ENCODE data around the gene DNAJC15. TPM values are rescaled to one million over a fixed set of nuclear protein-coding genes. Genes with fewer than 3 reads are reported as not detected.

DNAJC15 gene
- polyA plus RNA-seq, 1 donor (not counting 4 experiments of a cell fraction or from before 2014, with no cell fraction given) = 38.5 TPM

DNA sequence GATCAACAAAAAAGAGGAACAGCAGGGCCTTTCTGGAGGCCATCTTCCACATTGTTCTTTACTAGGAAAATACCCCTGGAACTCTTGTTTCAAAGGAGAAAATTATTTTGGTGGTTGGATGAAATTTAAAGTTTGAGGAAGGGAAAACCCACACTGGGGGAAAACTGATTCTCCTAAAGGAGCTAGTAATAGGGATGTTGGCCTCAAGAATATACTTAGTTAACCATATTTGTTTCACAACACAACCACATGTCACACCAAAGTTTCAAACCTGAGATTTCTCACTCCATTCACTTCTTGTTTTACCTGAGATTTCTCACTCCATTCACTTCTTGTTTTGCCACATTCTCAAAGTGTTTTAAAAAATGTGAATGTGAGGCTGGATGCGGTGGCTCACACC is 28.5 kb upstream of the DNAJC15 start:
- Histone ChIP-seq H3K79me2 (ENCODE audit: control insufficient read depth, insufficient read depth, low read length) (peaks cover 5% of the 10 kb centered on the region), H3K4me2 (ENCODE audit: control insufficient read depth, extremely low read depth, insufficient read depth, low read depth, low read length) (no peak overlapping the region), H3K9ac (ENCODE audit: control insufficient read depth, extremely low read depth, insufficient read depth, low read length) (no peak overlapping the region), H3K4me1 (ENCODE audit: control insufficient read depth, extremely low read depth, insufficient read depth, low read length) (peaks cover 41% of the 10 kb centered on the region), H2AFZ (ENCODE audit: control insufficient read depth, low read length) (no peak overlapping the region), H3K4me3 (ENCODE audit: control insufficient read depth in 2 of 3, extremely low read depth in 1 of 3, insufficient read depth in 2 of 3, low read depth in 1 of 3, low read length in 3 of 3) (no peak overlapping the region), H3K36me3 (ENCODE audit: control insufficient read depth in 2 of 2, extremely low read depth in 1 of 2, insufficient read depth in 2 of 2, low read length in 2 of 2) (no peaks in the 10 kb centered on the region), H3K9me1 (ENCODE audit: control insufficient read depth, extremely low read depth, insufficient read depth, low read length) (no peaks in the 10 kb centered on the region), H3K27me3 (ENCODE audit: control insufficient read depth, extremely low read depth, insufficient read depth, low read length) (no peaks in the 10 kb centered on the region), H3K9me3 (ENCODE audit: control insufficient read depth, low read depth, low read length) (no peaks in the 10 kb centered on the region), H3K27ac (ENCODE audit: control insufficient read depth, insufficient read depth, low read length) (no peak overlapping the region), H4K20me1 (ENCODE audit: control insufficient read depth, extremely low read depth, insufficient read depth, low read length) (no peaks in the 10 kb centered on the region)
- dilution Hi-C loops (cut with MboI; ENCODE audit: extremely low pct_ligation_motif_present, low sequenced_read_pairs) = no loop called here
- DNase-seq (ENCODE audit: low read depth, low spot score) (no peak), FAIRE-seq (no peak)
- TF ChIP-seq EZH2 (IDR thresholded peaks at IDR 0.05; ENCODE audit: low read length) = no peak
- TF ChIP-seq, protein P1, sequence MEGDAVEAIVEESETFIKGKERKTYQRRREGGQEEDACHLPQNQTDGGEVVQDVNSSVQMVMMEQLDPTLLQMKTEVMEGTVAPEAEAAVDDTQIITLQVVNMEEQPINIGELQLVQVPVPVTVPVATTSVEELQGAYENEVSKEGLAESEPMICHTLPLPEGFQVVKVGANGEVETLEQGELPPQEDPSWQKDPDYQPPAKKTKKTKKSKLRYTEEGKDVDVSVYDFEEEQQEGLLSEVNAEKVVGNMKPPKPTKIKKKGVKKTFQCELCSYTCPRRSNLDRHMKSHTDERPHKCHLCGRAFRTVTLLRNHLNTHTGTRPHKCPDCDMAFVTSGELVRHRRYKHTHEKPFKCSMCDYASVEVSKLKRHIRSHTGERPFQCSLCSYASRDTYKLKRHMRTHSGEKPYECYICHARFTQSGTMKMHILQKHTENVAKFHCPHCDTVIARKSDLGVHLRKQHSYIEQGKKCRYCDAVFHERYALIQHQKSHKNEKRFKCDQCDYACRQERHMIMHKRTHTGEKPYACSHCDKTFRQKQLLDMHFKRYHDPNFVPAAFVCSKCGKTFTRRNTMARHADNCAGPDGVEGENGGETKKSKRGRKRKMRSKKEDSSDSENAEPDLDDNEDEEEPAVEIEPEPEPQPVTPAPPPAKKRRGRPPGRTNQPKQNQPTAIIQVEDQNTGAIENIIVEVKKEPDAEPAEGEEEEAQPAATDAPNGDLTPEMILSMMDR (optimal IDR thresholded peaks at IDR 0.05 in 1 of 3, IDR thresholded peaks at IDR 0.05 in 1 of 3, conservative IDR thresholded peaks at IDR 0.05 in 1 of 3; ENCODE audit: extremely low read depth in 1 of 3, insufficient read depth in 2 of 3, low read length in 3 of 3) = no peak

DNA sequence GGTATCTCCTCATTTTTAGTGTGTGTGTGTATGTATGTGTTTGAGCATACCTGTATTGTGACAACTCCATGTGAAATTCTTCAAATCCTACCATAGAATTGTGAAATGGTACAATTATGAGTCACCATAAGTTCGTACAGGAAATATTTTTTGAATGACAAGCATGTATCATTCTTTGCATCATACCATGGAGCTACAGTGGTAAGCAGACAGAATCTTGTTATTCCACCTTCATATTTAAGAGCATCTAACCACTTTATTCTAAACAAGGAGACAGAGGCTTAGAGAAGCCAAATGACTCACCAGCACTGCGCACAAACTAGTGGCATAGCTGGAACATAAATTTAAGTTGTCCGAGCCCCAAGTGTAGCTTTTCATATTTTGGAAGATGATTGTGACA is 26.8 kb upstream of the DNAJC15 start:
- Histone ChIP-seq H3K9me3 (ENCODE audit: control insufficient read depth, low read depth, low read length) (no peaks in the 10 kb centered on the region), H3K9me1 (ENCODE audit: control insufficient read depth, extremely low read depth, insufficient read depth, low read length) (no peaks in the 10 kb centered on the region), H3K4me1 (ENCODE audit: control insufficient read depth, extremely low read depth, insufficient read depth, low read length) (peaks cover 37% of the 10 kb centered on the region), H4K20me1 (ENCODE audit: control insufficient read depth, extremely low read depth, insufficient read depth, low read length) (no peaks in the 10 kb centered on the region), H3K79me2 (ENCODE audit: control insufficient read depth, insufficient read depth, low read length) (no peaks in the 10 kb centered on the region), H3K36me3 (ENCODE audit: control insufficient read depth in 2 of 2, extremely low read depth in 1 of 2, insufficient read depth in 2 of 2, low read length in 2 of 2) (no peaks in the 10 kb centered on the region), H3K9ac (ENCODE audit: control insufficient read depth, extremely low read depth, insufficient read depth, low read length) (peak overlapping the region; percentile 16), H2AFZ (ENCODE audit: control insufficient read depth, low read length) (no peak overlapping the region), H3K4me2 (ENCODE audit: control insufficient read depth, extremely low read depth, insufficient read depth, low read depth, low read length) (peak overlapping the region; percentile 54), H3K27me3 (ENCODE audit: control insufficient read depth, extremely low read depth, insufficient read depth, low read length) (no peaks in the 10 kb centered on the region), H3K27ac (ENCODE audit: control insufficient read depth, insufficient read depth, low read length) (peak overlapping the region; percentile 75), H3K4me3 (ENCODE audit: control insufficient read depth in 2 of 3, extremely low read depth in 1 of 3, insufficient read depth in 2 of 3, low read depth in 1 of 3, low read length in 3 of 3) (no peak overlapping the region)
- TF ChIP-seq EZH2 (IDR thresholded peaks at IDR 0.05; ENCODE audit: low read length) = no peak
- TF ChIP-seq, protein P1 (optimal IDR thresholded peaks at IDR 0.05 in 1 of 3, IDR thresholded peaks at IDR 0.05 in 1 of 3, conservative IDR thresholded peaks at IDR 0.05 in 1 of 3; ENCODE audit: extremely low read depth in 1 of 3, insufficient read depth in 2 of 3, low read length in 3 of 3) = no peak
- peak; percentile 79 for FAIRE-seq
- dilution Hi-C loops (cut with MboI; ENCODE audit: extremely low pct_ligation_motif_present, low sequenced_read_pairs) = no loop called here
- peak; percentile 83 for DNase-seq (ENCODE audit: low read depth, low spot score)

Measured in keratinocyte (primary cell).